Esophagus squamous epithelium (tissue), 4 donors: Measurements from ENCODE around the gene ZMPSTE24.
"Not testable (repeated sequence)": the region's sequence is repeated elsewhere in the genome, so short reads cannot be mapped to it uniquely, and the experiment has no call there.

Experiments used
- POLR2A ChIP-seq, 4 donors: fragments of 450-650 bp; IDR thresholded peaks; one replicate each; pipeline ENCODE4 v1.6.1; 2017; ENCODE audit warnings: antibody characterized with exemption in 4 of 4, mild to moderate bottlenecking in 4 of 4, moderate library complexity in 3 of 4
- TF ChIP-seq, protein P1 (sequence below), 6 experiments: fragments of 450-650 bp in 4 of 6; fragments of 200-600 bp in 2 of 6; sonication (generic) in 2 of 6; IDR thresholded peaks; one replicate each; pipeline ENCODE4 v1.5.1; 2016 to 2019; ENCODE audit warnings: antibody characterized with exemption in 6 of 6, mild to moderate bottlenecking in 4 of 6, moderate library complexity in 4 of 6

- TF ChIP-seq, protein P1, sequence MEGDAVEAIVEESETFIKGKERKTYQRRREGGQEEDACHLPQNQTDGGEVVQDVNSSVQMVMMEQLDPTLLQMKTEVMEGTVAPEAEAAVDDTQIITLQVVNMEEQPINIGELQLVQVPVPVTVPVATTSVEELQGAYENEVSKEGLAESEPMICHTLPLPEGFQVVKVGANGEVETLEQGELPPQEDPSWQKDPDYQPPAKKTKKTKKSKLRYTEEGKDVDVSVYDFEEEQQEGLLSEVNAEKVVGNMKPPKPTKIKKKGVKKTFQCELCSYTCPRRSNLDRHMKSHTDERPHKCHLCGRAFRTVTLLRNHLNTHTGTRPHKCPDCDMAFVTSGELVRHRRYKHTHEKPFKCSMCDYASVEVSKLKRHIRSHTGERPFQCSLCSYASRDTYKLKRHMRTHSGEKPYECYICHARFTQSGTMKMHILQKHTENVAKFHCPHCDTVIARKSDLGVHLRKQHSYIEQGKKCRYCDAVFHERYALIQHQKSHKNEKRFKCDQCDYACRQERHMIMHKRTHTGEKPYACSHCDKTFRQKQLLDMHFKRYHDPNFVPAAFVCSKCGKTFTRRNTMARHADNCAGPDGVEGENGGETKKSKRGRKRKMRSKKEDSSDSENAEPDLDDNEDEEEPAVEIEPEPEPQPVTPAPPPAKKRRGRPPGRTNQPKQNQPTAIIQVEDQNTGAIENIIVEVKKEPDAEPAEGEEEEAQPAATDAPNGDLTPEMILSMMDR (IDR thresholded peaks at IDR 0.05) = not testable (repeated sequence)
- TF ChIP-seq POLR2A (IDR thresholded peaks at IDR 0.05) = not testable (repeated sequence)
These were observed 36.5 kb upstream of the ZMPSTE24 start for GRCh38 chr1:40221471-40221905.
